ENCODE results near the gene GALNS.

GRCh38 chr16:88863426-88863825 lies 6.7 kb upstream of the GALNS start:
- TF ChIP-seq POLR2A (IDR thresholded peaks at IDR 0.05; ENCODE audit: low read length) (no peak), GATA1 (IDR thresholded peaks at IDR 0.05; ENCODE audit: low read depth, low read length) (no peak)
